ENCODE data around the gene MAGED4B.
"Not testable (repeated sequence)": the region's sequence is repeated elsewhere in the genome, so short reads cannot be mapped to it uniquely, and the experiment has no call there.

MAGED4B gene, protein sequence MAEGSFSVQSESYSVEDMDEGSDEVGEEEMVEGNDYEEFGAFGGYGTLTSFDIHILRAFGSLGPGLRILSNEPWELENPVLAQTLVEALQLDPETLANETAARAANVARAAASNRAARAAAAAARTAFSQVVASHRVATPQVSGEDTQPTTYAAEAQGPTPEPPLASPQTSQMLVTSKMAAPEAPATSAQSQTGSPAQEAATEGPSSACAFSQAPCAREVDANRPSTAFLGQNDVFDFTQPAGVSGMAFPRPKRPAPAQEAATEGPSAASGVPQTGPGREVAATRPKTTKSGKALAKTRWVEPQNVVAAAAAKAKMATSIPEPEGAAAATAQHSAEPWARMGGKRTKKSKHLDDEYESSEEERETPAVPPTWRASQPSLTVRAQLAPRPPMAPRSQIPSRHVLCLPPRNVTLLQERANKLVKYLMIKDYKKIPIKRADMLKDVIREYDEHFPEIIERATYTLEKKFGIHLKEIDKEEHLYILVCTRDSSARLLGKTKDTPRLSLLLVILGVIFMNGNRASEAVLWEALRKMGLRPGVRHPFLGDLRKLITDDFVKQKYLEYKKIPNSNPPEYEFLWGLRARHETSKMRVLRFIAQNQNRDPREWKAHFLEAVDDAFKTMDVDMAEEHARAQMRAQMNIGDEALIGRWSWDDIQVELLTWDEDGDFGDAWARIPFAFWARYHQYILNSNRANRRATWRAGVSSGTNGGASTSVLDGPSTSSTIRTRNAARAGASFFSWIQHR

DNA sequence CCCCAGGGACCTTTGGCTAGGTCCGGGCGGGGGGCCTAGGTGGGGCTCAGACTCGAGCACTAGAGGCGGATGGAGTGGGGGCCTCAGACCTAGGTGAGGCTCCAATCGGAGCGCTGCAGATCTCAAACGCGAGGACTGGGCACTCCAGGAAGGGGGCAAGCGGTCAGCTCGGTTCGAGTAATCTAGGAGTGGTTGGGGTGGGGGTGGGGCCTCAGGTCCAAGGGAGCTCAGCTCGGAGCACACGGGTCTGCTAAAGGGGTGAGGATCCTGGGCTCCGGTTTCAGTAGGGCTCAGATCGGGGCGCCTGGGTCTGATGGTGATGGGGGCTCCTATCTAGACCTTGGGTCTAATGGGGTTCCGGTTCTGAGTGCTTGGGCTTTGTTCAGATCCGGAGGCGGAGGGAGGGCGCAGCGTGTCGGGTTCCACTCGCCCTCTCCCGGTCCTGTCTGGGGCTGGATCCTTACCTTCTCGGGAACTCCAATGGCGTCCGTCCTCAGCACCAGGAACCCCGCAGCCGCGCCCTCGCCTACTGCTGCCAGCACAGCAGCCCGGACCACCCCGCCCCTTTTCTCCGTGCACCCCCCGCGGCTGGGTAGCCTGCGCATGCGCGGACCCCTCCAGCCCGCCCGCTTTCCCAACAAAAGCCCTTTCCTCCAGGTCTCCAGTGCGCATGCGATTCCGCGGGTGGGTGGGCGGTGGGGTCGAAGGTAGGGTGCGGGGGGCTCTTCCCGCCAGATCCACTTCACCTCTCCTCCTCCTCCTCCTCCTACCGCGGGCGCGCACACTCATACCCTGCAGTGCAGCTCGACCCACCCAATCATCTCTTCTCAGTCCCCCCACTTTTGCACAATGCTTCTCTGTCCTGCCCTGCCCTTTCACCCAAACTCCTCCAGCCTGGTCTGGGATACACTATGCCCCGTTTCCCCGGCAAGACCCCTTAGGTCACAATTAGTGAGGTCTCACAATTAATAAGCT is at the start of gene MAGED4B:
TSS of gene MAGED4B (minus strand) at position 518 of the 975 bp plus-strand sequence. CDS start 1,011 bp downstream, outside the sequence.
- not testable (repeated sequence) for DNase-seq (ENCODE audit: low spot score)

DNA sequence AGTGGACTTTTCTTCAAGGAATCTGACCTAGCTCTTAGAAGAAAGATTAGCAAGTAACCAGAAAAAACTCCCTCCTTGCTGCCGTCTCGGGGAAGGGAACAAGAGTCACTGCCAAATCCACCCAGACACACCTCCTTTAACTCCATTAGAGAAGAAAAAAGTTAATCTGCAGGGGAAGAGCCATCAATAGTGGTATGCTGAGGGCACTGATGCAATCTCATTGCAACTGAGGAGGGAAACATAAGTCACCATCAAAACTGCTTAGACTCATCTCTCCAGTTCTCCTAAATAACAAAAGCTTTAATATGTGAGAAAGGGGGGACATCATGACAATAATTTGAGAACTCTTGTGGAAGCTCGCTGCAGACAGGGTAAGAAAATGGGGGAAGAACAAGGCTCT is 49.3 kb upstream of the MAGED4B start:
- DNase-seq (ENCODE audit: low spot score) = no peak

DNA sequence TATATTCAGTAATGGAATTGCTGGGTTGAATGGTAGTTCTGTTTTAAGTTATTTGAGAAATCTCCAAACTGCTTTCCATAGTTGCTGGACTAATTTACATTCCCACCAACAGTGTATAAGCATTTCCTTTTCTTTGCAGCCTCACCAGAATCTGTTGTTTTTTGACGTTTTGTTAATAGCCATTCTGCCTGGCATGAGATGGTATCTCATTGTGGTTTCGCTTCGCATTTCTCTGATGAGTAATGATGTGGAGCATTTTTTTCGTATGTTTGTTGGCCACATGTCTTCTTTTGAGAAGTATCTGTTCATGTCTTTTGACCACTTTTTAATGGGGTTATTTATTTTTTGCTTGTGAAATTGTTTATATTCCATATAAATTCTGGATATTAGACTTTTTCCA is 13.6 kb upstream of the MAGED4B start:
- no peak for DNase-seq (ENCODE audit: low spot score)

DNA sequence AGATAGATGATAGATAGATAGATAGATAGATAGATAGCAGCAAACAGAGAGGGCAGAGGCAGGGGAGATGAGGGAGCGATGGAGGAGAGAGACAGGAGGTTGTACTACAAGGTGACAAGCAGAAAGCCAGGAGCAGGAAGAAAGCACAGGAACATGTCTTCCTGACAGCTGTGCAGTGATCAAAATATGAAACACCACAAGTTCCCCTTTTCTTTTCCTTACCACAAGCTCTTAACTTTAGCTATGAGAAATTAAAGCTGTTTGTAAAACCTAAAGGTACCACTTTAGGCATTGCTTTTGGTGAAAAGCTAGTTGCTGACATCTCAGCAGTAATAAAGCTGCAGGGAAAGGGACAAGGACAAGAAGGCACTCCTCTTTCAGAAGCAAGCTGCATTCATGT is 9.1 kb upstream of the MAGED4B start:
- no peak for DNase-seq (ENCODE audit: low spot score)

DNA sequence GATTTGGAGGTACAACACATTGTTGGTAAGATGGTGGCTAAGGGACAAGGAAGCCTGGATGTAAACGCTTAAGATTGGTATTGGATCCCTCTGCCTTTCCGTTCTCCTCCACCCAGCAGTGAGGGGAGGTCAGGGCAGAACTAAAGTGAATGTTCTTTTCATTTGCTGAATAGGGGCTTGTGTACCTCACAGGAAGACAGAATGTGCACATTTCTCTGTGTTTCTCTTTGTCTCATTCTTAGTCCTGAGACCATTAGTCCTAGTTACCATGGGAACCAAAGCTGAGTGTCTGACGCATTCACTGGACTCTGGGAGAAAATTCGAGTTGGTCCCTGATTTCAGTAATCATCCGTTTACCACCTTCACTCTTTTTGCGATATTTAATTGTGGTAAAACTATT is 26.7 kb downstream of the MAGED4B start:
- DNase-seq (ENCODE audit: low spot score) = not testable (repeated sequence)

DNA sequence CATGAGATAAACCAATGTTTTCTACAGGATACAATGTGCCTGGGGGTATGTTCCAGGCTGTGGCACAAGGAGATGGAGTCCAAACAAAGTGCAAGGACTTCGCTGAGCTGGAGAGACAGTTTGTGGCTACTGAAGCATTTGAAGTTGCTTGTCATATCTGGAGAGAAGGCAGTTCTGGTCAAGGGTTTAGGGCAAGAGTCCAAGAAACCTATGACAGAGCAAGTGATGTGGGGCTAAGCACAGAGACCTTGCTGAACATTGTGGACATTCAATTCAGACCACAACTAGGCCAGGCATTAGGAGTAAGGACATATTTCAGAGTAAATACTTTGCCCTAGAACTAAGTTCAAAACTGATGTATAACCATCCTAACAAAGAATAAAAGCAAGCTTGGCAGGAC is 34.8 kb downstream of the MAGED4B start:
- DNase-seq (ENCODE audit: low spot score) = no peak

DNA sequence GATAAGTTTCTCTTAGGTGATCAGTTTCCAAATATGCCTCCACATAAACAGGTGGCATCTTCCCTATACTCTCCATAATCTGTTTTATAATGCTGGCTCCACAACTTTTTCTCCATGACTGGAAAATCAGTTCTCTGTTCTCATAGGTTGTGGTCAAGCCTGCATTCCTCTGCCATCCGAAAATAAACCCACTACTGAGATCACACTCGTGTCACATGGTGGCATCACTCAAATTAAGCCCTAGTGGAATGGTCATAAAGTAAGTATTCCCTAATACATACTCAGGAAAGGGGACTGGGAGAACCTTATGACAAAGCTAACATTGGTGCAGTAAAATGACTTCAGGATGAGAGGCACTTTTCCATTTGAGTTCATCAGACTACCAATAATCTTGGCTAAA is 37.6 kb downstream of the MAGED4B start:
- DNase-seq (ENCODE audit: low spot score) = no peak

DNA sequence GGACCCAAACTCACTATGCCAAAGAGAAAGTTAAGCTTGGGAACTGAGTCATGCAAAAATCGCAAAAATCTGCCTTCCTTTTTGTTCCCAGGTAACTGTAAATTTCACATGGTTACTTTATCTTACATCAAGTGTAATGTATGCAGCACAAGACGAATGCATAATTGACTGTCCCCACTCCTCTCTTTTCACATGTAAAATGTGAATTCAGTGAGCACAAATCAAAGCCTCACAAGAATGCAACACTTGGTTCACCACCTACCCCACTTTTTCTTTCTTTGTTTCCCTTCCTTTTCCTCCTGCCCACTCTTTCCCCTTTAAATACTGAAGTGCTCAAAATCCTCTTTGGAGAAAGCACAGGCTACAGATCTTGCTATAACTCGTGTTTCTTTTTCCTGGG is 53.2 kb downstream of the MAGED4B start:
- no peak for DNase-seq (ENCODE audit: low spot score)

All from CD4-positive, alpha-beta T cell treated with Interleukin-15 for 4 hours (primary cell).